Muscle of back (tissue), 13 donors: ENCODE results near the gene UGT3A1. TPM values are rescaled to one million over a fixed set of nuclear protein-coding genes. Genes with fewer than 3 reads are reported as not detected.
A peak's percentile ranks its signal among the peaks of the same experiment; 100 is the strongest.
"Not testable (repeated sequence)": the region's sequence is repeated elsewhere in the genome, so short reads cannot be mapped to it uniquely, and the experiment has no call there.

Experiments
- DNase-seq, 3 donors: peaks; one replicate each; pipeline versions ENCODE4 v3.0.0 to v3.0.0-alpha.2; 2013
- long read RNA-seq, 9 donors: transcript quantifications; one replicate each; lab custom pipeline, GENCODE V29; 2026
- polyA plus RNA-seq, 10 donors: library from polyadenylated mRNA; unstranded; fragments of 120-200 nt; gene quantifications; one replicate each; pipeline ENCODE4 v1.2.1, GENCODE V29; 2013; ENCODE audit not compliant: insufficient read length in 10 of 10

Gene UGT3A1, protein sequence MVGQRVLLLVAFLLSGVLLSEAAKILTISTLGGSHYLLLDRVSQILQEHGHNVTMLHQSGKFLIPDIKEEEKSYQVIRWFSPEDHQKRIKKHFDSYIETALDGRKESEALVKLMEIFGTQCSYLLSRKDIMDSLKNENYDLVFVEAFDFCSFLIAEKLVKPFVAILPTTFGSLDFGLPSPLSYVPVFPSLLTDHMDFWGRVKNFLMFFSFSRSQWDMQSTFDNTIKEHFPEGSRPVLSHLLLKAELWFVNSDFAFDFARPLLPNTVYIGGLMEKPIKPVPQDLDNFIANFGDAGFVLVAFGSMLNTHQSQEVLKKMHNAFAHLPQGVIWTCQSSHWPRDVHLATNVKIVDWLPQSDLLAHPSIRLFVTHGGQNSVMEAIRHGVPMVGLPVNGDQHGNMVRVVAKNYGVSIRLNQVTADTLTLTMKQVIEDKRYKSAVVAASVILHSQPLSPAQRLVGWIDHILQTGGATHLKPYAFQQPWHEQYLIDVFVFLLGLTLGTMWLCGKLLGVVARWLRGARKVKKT
- 10 to 100 TPM in 9 of 10 donors, 1 to 10 TPM in 1; 5.8 to 53.0 (median 29.9) TPM for polyA plus RNA-seq
- long read RNA-seq, donor 1 = 0 reads
- long read RNA-seq, donor 2, full-length matches to known transcripts = 2 of 2 reads
- long read RNA-seq, donor 2, partial matches to known transcripts = 0 of 2 reads
- long read RNA-seq, donor 2, other reads (novel, unspliced or antisense) = 0 of 2 reads
- long read RNA-seq, donor 3 = 0 reads
- long read RNA-seq, donor 4, partial matches to known transcripts = 14 of 14 reads
- long read RNA-seq, donor 4, other reads (novel, unspliced or antisense) = 0 of 14 reads
- long read RNA-seq, donor 5, partial matches to known transcripts = 11 of 11 reads
- long read RNA-seq, donor 5, other reads (novel, unspliced or antisense) = 0 of 11 reads
- long read RNA-seq, donor 6, full-length matches to known transcripts = 4 of 10 reads
- long read RNA-seq, donor 6, partial matches to known transcripts = 6 of 10 reads
- long read RNA-seq, donor 6, other reads (novel, unspliced or antisense) = 0 of 10 reads
- long read RNA-seq, donor 7, full-length matches to known transcripts = 2 of 2 reads
- long read RNA-seq, donor 7, partial matches to known transcripts = 0 of 2 reads
- long read RNA-seq, donor 7, other reads (novel, unspliced or antisense) = 0 of 2 reads
- long read RNA-seq, donor 8 = 0 reads
- long read RNA-seq, donor 9 = 0 reads

DNA sequence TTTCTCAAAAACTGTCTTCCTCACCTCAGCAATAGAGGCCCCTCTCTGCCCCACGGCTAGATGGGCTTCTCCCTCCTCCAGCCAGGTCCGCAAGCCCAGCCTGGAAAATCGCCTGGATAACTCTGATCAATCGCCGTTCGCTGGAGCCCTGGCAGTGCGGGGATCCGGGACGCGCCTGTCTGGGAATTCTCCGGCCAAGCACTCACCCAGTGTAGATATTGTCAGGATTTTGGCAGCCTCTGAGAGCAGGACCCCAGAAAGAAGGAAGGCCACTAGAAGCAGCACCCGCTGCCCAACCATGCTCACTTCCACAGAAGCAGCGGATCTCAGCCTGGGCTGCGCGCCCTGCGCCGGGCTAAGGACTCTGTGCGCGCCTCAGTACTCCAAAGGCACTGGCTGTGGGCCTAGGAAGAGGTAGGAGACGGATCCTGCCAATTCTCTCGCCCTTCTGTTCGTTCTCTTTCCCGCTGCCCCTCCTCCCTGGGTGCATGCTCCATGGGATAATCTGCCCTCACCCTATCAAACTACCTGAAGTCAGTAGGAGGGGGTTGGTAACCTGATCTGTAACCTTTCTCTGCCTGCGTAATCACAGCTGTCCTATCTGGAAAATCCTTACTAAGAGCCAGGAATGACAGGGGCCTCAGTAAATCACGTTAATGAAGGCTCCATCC lies at the start of gene UGT3A1:
Gene UGT3A1, minus strand, starts transcription at position 450 of the 671 bp plus-strand sequence. Its CDS starts 150 bp downstream, at position 300.
- DNase-seq = peak; percentile 24 to 53 (median 38)

DNA sequence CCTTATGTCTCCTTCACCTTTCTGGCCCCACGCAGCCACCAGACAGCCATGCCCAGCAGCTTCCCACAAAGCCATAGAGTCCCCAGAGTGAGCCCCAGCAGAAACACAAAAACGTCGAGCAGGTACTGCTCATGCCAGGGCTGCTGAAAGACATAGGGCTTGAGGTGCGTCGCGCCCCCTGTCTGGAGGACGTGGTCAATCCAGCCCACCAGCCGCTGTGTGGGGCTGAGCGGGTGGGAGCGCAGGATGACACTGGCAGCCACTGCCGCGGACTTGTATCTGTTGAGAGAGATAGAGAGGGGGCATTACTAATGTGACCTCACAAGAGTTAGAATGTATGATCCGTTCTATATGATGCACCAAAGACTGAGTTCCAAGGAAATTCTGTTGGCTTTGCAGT lies 44.5 kb upstream of the UGT3A1 start:
- no peak for DNase-seq

DNA sequence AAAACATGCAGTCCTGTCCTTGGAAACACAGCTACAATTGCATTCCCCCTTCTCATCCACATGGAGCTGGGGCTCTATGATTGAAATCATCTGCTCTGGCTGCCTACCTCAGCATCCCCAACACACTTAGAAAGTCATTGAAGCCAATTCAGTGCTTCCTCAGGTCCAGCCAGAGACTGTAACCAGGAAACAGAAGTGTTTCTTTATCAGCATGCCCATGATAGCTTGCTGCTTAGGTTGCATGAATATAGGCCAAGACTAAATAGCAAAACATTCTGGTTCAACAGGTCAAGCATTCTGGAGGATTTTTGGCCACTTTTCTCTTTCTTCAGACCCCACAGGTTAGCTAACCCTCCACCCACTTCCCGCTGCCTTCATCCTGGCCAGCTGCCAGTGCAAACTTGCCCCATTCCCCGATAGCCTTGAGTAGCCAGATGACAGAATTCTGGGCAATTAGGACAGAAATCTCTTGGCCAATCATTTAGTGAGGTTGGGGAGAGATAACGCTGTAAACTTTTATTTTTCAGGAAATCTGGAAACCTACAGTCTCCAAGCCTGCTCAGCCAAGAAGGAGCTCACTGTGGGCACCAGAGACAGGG lies 43.4 kb upstream of the UGT3A1 start:
- DNase-seq = not testable (repeated sequence)

DNA sequence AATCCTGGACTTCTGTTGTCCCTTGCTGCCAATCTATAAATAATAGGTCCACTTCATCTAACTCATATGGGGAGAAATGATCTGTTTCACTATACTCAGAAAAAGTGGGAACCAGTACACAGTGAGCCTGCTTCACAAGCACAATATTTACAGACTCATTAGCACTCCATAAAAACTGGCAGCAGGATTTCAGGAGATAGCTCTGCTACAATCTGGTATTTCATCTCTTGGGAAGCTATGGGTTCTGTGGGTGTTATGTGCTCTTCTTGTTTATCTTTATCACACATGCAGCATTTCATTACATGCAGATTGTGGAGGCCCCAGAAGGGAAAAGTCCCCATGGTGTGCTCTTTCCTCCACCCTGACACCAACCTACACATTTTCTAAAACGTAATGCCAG lies 42.3 kb upstream of the UGT3A1 start:
- no peak for DNase-seq

DNA sequence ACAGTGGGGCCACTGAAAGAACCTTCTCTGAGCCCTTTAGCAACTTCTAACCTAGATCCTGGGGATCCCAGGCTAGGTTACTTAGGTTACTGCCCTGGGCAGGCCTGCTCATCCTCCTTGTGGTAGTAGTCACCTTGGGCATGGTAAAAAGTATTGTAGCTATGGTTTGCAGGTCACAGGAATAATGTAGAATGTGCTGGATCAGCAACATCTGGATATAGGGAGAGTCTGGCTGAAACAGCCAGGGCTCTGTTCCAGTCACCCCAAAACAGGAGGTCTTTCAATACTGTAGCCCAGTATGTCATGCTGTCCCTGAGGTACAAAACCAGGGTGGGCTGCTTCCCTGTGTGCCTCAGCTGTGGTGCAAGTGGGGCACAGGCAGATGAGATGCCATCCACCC lies 41.9 kb upstream of the UGT3A1 start:
- DNase-seq = no peak

DNA sequence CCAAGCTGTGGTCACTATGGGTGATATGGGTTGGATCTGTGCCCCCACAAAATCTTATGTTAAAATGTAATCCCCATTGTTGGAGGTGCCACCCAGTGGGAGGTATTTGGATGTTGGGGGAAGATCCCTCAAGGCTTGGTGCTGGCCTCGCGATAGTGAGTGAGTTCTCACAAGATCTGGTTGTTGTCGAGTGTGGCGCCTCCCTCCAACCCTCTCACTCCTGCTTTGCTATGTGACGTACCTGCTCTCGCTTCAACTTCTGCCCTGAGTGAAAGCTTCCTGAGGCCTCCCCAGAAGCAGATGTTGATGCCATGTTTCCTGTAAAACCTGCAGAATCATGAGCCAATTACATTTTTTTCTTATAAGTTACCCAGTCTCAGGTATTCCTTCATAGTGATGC lies 40.0 kb upstream of the UGT3A1 start:
- no peak for DNase-seq

DNA sequence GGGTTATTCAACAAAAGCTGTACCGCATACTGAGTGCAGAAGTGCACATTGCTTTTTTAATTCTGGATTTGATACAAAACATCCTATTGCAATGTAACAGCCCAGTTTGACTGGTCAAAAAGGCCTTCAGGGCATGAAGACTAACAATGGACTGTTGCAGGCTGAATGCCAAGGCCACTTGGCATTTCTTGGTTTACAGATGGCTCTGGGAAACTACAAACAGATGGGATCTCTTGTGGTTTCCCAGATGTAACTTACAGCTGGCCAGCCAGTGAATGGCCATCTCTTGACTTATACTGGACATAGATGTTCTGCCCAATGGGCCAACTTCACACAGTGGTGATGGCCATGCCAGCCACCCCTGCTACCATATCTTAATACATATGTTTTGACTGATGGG lies 38.7 kb upstream of the UGT3A1 start:
- DNase-seq = peak in 1 of 3 donors; percentile 11

DNA sequence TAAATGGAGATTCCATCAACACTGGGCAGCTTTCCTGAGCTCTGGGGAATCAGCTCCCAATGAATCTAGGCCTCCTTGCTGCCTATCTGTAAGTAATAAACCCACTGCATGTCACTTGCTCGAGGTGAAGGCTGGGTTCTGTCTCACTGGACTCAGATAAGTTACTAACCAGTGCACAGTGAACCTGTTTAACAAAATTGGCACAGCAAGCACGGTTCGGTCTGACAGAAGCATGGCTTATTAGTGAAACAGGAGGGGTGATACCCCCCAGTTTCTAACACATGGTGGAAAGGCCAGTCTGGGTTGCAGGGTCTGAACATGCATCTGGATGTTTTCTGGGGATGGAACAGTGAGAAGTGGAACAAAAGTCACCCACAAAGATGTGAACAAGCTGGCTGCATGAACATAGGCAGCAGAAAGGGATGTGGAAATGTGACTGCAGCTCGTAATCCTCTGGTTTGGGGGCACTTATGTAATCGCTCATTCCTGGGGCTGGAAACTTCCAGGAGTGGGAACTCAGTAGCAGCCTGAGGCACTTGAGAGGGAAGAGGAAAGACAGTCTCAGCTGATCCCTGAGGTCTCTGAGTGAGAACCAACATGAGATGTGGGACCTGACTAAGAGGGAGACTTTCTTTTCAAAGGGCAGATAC lies 37.8 kb upstream of the UGT3A1 start:
- no peak for DNase-seq

DNA sequence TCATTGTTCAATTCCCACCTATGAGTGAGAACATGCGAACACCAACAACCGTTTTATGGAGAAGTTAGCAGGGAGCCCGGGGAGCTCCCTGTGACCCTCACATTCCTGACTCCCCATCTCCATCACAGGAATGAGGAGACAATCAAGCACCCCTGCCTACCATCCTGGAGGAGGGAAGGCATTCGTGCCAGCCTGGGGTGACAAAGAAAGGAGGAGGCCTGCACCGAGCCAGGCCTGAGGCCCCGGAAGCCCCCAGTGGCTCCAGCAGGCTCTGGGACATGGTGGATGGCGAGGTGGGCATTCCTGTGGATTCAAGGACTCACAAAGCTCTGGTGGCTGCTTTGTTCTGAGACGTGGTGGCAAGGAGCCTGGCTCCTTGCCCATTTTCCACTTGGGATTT lies 36.5 kb upstream of the UGT3A1 start:
- no peak for DNase-seq

DNA sequence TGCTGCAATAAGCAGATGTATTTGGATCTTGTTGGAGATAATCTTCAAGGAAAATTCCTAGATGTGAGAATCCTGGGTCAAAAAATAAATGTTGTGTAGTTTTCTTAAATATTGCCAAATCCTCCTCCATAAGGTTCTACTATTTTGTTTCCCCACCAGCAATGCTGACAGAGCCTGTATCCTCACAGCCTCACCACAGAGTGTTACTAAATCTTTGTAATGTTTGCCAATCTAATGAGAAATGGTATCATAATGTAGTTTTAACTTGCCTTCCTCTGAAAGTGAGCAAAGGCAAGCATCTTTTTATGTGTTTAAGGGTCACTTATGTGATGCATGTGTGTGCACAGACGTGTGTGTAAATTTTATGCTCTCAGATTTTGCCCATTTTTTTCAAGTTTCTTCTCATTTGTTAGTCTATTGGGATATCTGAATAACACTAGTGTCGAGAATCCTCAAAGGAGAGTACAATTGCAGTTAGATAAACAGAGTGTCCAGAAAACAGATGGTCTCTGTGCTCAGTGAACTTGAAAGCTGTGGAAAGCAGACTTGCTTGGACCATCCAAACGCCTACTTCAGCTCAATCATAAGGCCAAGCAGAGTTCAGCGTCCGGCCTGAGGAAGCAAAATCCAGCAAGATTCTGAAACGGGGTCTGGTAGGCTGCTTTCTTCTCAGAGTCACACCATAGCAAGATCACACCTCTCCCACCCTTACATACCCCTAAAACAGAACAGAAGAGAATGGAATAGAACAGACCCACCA lies 35.7 kb upstream of the UGT3A1 start:
- DNase-seq = peak in 1 of 3 donors; percentile 4

DNA sequence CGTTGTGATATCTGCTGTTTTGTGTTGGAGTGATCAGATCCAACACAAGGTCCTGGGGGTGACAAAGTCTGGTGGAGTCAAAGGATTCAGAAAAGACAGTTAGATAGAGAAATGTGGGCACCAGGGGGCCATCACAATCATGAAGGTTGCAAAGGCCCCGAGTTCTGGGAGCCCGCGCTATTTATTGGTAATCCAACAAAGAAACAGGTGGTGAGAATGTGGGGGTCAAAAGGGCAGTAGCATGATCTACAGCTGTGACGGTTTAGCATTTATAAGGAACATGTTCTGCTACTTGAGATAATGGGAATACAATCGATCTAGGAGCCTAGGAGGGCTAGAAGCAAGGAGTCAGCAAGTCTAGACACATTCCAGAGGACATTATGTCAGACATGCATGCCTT lies 31.1 kb upstream of the UGT3A1 start:
- not testable (repeated sequence) for DNase-seq

DNA sequence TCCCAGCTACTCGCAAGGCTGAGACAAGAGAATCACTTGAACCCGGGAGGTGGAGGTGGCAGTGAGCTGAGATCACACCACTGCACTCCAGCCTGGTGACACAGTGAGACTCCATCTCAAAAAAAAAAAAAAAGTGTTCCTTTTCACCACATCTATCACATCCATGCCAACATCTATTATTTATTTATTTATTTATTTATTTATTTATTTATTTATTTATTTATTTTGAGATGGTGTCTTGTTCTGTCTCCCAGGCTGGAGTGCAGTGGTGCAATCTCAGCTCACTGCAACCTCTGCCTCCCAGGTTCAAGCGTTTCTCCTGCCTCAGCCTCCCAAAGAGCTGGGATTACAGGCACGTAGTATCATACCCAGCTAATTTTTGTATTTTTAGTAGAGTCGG lies 28.4 kb upstream of the UGT3A1 start:
- not testable (repeated sequence) for DNase-seq

DNA sequence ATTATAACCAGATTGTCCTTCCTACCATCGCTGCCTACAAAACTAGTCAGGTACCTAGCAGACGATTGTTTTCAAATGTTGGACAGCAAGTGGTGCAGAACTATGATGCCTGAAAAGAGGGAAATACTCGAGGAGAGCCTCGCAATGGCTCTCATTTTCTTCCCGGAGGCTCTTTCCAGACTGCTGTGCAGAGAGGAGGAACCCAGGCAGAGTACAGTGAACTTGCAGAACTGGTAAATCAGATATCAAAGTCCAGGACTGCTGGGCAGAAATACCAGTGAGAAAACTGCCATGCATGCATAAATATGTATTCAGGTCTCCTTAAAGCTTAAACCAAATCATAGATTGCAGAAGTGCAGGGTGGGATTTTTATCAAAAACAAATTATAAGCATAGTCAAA lies 26.4 kb upstream of the UGT3A1 start:
- no peak for DNase-seq

DNA sequence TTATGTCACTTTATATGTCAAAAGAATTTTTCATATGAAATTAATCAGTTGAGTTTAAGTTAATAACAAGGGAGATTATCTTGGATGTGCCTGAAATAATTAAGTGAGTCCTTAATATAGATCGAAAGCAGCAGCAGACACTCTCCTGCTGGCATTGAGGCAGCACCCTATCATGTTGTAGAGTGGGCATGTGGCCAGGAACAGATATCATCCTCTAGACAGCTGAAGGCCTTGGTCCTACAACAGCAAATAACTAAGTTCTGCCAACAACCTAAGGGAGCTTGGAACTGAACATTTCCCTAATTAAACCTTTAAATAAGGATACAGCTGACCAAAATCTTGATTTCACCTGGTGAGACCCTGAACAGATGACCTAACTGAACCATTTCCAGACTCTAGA lies 25.8 kb upstream of the UGT3A1 start:
- DNase-seq = peak; percentile 16 to 55 (median 46)

DNA sequence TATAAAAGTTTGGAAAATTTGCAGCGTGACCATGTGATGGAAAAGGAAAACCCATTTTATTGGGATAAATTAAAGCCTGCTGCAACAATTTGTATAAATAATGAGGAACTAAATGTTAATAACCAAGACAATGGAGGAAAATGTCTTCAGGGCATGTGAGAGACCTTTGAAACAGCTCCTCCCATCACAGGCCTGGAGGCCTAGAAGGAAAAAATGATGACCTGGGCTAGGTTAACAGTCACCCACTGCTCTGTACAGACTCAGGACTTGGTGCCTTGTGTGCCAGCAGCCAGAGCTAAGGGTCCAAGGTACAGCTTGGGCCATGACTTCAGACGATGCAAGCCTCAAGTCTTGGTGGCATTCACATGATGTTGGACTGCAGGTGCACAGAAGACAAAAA lies 22.0 kb upstream of the UGT3A1 start:
- DNase-seq = no peak

DNA sequence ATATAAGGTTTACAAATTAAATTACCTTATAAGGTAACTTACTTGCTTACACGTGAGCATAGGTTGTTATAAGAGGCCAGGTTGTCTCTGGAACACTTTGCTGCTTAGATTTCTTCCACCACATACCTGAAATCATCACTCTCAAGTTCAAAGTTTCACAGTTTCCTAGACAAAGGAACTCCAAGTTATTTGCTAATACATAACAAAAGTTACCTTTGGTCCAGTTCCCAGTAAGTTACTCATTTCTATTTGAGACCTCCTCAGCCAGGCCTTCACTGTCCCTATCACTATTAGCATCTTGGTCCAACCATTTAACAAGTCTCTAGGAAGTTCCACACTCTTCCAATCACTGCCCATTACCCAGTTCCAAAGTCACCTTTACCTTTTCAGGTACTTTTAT lies 18.5 kb upstream of the UGT3A1 start:
- DNase-seq = no peak

DNA sequence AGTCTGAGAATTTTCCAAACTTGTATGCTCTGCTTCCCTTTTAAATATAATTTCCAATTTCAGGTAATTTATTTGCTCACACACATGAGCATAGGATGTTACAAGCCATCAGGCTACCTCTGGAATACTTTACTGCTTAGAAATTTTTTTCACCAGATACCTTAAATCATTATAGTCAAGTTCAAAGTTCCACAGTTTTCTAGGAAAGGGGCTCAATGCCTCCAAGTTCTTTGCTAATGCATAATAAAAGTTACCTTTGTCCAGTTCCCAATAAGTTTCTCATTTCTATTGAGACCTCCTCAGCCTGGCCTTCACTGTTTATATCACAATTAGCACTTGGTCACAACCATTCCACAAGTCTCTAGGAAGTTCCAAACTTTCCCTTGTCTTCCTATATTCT lies 16.2 kb upstream of the UGT3A1 start:
- no peak for DNase-seq

DNA sequence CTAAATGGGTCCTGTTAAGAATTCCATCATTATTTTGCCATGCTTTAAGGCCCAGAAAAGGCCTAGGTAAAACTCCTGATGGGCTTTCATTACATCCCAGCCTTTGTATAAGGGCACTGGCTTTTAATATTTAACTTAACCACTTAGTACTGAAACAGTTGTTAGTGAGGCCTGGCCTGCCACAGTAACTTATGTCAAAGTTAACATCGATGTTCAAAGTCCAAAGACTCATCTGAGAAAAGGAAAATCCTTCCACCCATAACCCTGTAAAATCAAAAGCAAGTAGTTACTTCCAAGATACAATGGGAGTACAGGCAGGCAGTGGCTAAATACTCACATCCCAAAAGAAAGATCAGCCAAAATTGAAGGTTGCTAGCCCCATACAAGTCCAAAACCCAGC lies 15.0 kb upstream of the UGT3A1 start:
- DNase-seq = no peak

DNA sequence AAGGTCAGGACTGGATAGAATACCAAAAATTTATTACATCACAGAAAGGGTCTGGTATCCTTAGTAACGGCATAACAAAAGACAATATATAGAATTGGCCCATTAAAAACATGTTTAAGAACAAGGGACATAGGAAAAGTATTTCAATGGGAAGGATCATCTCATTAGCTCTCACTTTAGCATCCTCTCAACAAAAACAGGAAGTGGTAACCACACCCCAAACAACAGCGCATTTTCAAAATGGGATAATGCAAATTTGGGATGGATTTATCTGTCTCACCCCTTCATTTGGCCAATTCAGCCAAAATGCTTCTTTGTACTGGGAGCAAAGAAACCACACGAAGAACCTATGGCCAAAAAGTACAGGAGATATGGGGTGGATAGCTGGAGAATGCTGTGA lies 9.8 kb upstream of the UGT3A1 start:
- DNase-seq = no peak

DNA sequence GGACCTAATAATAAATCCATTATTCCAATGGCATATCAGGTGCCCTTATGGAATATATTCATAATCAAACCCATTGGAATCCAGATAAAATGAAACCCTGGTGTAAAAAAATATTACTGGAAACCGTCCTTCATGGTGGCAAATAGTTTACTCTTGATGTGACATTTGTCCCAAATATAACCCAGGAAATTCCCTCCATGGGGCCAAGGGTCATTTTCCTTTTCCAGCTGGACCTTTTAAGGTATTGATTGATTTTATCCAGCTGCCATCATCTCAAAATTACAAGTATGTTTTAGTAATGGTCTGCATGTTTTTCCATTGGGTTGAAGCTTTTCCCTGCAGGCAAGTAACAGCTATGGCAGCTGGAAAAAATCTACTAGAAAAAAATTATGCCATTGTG lies 8.4 kb upstream of the UGT3A1 start:
- no peak for DNase-seq
